Measurements from ENCODE around the gene SYNRG.
"Not testable (repeated sequence)": the region's sequence is repeated elsewhere in the genome, so short reads cannot be mapped to it uniquely, and the experiment has no call there.

The SYNRG gene

GRCh38 chr17:37532756-37533155 lies 76.5 kb downstream of the SYNRG start:
- DNase-seq = no peak

GRCh38 chr17:37530420-37530819 lies 78.8 kb downstream of the SYNRG start:
- DNase-seq = no peak

- DNase-seq = no peak
Measured at GRCh38 chr17:37527249-37527851, 81.9 kb downstream of the SYNRG start.

DNA sequence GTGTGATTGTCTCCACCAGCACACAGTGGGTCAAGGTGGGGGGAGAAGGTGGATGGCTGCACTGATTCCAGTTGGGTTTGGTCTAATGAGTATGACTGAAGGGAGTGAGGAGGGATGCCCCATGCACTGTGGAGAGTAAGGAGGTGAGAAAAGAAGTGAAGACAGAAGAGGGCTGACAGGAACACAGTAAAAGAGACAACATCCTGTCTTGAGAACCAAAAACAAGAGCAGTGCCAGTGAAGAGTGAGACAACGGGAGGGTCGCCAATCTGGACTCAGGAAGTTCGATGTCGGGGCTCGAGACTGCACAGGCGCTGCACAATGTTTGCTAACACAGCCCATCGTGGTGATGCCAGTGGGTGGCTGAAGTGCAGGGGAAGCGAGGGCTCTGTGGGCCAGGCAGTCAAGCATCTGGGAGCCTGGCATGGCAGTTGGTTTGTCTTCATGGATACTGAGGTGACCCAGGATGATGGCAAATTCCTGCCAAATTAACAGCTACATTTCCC lies 85.5 kb downstream of the SYNRG start:
- DNase-seq = no peak

DNA sequence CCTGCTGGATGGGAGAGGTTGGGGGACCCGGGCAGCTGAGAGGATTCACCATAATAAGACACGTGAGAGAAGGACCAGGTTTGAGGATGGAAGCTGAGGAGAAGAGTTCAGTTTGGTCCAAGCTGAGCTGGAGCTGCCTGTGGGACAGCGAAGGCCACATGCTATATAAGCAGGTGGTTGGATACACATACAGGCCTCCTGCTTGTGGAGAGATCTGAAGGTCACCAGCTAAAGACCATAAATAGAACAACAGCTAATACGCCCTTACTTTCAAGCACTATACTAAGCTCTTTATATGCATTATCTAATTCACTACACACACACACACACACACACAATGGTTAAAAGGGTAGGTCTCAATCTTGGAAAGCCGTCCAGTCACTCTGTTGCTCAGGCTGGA lies 87.4 kb downstream of the SYNRG start:
- no peak for DNase-seq

- DNase-seq = no peak
Measured at GRCh38 chr17:37520174-37520573, 89.0 kb downstream of the SYNRG start.

GRCh38 chr17:37519251-37519985 lies 89.8 kb downstream of the SYNRG start:
- no peak for DNase-seq

DNA sequence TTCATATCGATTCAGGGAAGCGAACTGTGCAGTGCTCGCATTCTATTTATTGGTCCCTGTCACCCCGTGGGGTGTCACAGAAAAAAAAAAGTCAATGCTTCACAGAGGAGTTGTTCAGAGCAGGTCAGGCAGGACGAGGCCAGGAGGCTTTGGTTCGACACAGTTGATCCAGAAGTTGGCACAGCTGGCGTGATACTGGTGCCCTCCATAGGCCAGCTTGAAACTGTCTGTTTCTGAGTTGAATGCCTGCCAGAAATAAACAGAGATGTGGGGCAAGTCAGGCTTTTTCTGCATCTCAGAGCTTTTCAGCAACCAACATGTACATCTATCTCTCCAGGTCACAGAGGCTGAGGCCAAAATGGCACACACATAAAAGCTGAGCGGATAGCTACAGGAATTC lies 90.4 kb downstream of the SYNRG start:
- DNase-seq = no peak

GRCh38 chr17:37517881-37518280 lies 91.3 kb downstream of the SYNRG start:
- DNase-seq = no peak

- DNase-seq = no peak
Measured at GRCh38 chr17:37516127-37516571, 93.1 kb downstream of the SYNRG start.

DNA sequence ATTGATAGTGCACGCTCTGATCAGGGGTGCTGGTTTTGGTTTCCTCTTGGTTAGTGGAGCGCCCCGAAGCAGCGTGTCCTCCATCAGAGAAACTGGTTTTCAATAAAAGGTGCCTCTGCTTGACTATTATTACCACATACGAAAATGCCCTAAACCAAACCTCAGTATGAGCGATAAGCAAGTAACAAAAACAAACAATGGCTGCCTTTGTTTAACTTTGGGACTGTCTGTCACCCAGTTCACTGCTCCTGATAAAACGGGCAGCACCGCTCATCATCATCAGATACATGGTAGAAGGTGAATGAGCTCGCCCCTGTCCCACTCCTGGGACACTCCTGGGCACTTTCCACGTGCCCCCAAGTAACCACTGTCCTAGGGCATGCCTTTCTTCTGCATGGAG lies 95.5 kb downstream of the SYNRG start:
- DNase-seq = no peak

- DNase-seq = no peak
Measured at GRCh38 chr17:37512442-37513068, 96.7 kb downstream of the SYNRG start.

DNA sequence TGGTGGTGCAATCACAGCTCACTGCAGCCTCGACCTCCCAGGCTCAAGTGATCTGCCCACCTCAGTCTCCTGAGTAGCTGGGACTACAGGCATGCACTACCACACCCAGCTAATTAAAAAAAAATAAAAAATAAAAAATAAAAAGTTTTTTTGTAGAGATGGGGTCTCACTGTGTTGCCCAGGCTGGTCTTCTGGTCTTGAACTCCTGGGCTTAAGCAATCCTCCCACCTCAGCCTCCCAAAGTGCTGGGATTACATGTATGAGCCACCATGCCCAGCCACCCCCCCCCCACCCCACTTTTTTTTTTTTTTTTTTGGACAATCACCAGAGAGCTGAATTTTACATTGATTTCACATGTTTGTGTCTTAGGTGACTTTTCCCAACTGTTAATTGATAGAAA lies 97.6 kb downstream of the SYNRG start:
- not testable (repeated sequence) for DNase-seq

GRCh38 chr17:37510056-37510455 lies 99.2 kb downstream of the SYNRG start:
- no peak for DNase-seq

GRCh38 chr17:37507111-37507510 lies 102.1 kb downstream of the SYNRG start:
- no peak for DNase-seq

DNA sequence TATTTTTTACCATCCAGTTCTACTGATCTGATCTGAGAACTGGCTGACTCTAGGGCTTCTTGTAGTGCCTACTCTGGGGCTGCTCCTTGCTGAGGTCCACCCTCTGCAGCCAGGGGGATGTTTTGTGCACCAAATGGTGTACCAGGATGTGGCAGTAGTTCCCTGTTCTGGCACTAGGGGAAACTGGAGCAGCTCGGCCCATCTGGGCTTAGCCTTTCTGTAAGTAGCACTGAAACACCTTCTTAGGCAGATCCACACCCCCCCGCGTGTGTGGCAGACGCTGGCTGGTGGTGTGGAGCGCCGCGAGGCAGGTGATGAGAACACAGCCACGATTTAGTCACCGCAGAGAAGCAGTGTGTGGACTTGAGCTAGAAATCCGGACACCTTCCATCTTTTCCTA lies 102.5 kb downstream of the SYNRG start:
- DNase-seq = no peak

GRCh38 chr17:37505333-37505732 lies 103.9 kb downstream of the SYNRG start:
- no peak for DNase-seq

DNA sequence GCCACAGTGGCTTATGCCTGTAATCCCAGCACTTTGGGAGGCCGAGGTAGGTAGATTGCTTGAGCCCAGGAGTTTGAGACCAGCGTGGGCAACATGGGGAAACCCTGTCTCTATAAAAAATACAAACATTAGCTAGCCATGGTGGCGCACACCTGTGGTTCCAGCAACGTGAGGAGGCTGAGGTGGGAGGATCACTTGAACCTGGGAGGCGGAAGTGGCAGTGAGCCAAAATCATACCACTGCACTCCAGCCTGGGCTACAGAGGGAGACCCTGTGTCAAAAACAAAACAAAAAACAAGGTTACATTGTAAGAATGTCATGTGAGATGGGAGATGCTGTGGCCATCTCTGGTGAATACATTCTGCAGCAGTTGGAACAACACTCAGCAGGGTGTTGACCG lies 106.1 kb downstream of the SYNRG start:
- DNase-seq = no peak

DNA sequence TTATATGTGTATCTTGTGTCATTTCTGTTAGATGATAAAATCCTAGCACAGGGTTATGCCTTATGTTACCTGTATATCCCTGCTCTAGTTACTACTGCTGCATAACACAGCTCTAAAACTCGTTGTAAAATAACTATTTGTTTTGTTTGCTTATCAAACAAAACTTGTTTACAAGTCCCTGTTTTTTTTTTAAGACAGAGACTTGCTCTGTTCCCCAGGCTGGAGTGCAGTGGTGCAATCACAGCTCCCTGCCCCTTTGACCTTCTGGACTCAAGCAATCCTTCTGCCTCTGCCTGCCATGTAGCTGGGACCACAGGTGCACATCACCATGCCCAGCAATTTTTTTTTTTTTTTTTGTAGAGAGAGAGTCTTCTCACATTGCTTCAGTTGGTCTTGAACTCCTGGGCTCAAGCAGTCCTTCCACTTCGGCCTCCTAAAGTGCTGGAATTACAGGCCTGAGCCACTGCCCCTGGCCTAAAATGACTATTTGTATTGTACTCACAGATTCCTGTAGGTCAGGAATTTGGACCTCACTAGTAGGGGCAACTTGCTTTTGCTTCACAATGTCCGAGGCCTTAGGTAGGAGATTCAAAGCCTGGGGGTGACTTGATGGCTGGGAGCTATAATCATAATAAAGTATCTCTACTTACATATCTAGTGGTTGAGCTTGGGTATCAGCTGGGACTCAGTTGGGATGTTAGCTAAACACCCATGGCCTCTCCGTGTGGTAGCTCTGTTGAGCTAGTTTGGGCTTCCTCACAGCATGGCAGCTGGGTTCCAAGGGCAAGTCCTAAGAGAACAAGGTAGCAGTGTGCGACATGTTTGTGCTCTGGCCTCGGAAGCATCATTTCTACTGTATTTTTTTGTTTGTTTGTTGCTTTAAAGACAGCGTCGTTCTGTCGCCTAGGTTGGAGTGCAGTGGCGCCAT lies 106.9 kb downstream of the SYNRG start:
- DNase-seq = no peak

DNA sequence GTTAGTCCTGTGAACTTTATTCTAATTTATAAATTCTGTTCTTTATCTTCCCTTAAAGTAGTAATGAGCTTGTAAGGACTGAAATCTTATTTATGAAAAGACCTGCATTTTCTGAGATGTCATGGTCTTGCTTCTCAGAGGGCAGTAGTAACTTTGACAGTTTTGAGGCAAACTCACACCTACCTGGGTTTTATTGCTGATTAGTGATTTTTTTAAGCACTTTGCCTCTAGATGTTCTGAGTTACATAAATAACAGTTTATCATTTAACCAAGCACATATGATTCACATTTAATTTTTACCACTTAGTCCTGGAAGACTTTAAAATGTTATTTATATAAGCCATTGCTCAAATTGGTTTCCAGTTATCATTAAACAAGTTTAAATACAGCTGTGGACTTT lies 108.8 kb downstream of the SYNRG start:
- DNase-seq = no peak

GRCh38 chr17:37494971-37495370 lies 114.2 kb downstream of the SYNRG start:
- DNase-seq = no peak

GRCh38 chr17:37494401-37494831 lies 114.8 kb downstream of the SYNRG start:
- no peak for DNase-seq
